ENCODE results near the gene PARN. TPM values are rescaled to one million over a fixed set of nuclear protein-coding genes. Genes with fewer than 3 reads are reported as not detected.

The PARN gene
- total RNA-seq, 1 experiment from 2014 or later, result 30.7 TPM

DNA sequence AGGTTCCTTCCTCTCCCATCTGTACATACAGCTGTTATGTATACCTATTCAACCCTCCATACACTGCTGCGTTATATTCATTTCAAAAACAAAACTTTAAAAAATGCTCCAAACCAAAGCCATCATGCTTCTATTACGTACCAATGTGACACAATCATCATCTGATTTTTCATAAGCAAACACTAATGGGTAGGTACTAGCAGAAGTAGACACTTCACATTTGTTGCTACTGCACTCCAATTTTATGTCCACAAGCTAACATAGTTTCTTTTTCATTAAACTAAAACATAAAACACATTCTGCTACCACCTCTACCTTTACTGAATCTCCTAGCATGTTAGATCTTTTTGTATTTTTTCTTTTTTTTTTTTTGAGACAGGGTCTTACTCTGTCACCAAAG, 57.5 kb downstream of the PARN start:
- no TSS peak for BruUV-seq (replicated peaks)
- ChIA-PET POLR2A (no interaction called here), CTCF (no interaction called here)
- Mint-ChIP-seq H3K27me3 (ENCODE audit: insufficient read depth, unreplicated experiment) (no peaks in the 10 kb centered on the region), H3K27ac (ENCODE audit: unreplicated experiment) (no peak overlapping the region), H3K4me1 (ENCODE audit: low read depth, unreplicated experiment) (no peaks in the 10 kb centered on the region), H3K36me3 (ENCODE audit: insufficient read depth, unreplicated experiment) (peaks cover 37% of the 10 kb centered on the region), H3K4me3 (ENCODE audit: unreplicated experiment) (no peak overlapping the region), H3K9me3 (ENCODE audit: unreplicated experiment) (no peaks in the 10 kb centered on the region)
- no peaks in the 10 kb centered on the region; the same call in 1 of the 2 replicates for H3K9me3 ChIP-seq
- no peak overlapping the region for H3K4me3 ChIP-seq (ENCODE audit: low read depth, low read length)
- H3K27me3 ChIP-seq (replicated peaks; ENCODE audit: control insufficient read depth, insufficient read depth, low read length), result no peaks in the 10 kb centered on the region
- intact Hi-C loops (cut with micrococcal nuclease; ENCODE audit: unreplicated experiment), result no loop called here
- 0 out of 2 replicates have a peak, but pooled peaks cover 3% of the 10 kb centered on the region for H3K4me1 ChIP-seq
- no peak for DNase-seq
- 0 out of 2 replicates have a peak, but pooled peaks cover 1% of the 10 kb centered on the region for H3K36me3 ChIP-seq (ENCODE audit: control insufficient read depth, insufficient read depth, low read length)
- TF ChIP-seq, protein P1, sequence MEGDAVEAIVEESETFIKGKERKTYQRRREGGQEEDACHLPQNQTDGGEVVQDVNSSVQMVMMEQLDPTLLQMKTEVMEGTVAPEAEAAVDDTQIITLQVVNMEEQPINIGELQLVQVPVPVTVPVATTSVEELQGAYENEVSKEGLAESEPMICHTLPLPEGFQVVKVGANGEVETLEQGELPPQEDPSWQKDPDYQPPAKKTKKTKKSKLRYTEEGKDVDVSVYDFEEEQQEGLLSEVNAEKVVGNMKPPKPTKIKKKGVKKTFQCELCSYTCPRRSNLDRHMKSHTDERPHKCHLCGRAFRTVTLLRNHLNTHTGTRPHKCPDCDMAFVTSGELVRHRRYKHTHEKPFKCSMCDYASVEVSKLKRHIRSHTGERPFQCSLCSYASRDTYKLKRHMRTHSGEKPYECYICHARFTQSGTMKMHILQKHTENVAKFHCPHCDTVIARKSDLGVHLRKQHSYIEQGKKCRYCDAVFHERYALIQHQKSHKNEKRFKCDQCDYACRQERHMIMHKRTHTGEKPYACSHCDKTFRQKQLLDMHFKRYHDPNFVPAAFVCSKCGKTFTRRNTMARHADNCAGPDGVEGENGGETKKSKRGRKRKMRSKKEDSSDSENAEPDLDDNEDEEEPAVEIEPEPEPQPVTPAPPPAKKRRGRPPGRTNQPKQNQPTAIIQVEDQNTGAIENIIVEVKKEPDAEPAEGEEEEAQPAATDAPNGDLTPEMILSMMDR (IDR thresholded peaks at IDR 0.05; ENCODE audit: insufficient read depth in 1 of 2, low read depth in 1 of 2, low read length in 1 of 2, severe bottlenecking in 1 of 2, unreplicated experiment in 1 of 2), result no peak

- no peak for DNase-seq
- intact Hi-C loops (cut with micrococcal nuclease; ENCODE audit: unreplicated experiment), result no loop called here
- POLR2A ChIA-PET, result interaction anchor here (0.6 kb wide), 1 partner anchor 102 kb away, joined by 3 read pairs; no protein-coding TSS in a partner anchor
- peaks cover 13% of the 10 kb centered on the region for H3K4me1 Mint-ChIP-seq (ENCODE audit: low read depth, unreplicated experiment)
- H3K27me3 ChIP-seq (replicated peaks; ENCODE audit: control insufficient read depth, insufficient read depth, low read length), result no peaks in the 10 kb centered on the region
- TF ChIP-seq, protein P1 (IDR thresholded peaks at IDR 0.05; ENCODE audit: insufficient read depth in 1 of 2, low read depth in 1 of 2, low read length in 1 of 2, severe bottlenecking in 1 of 2, unreplicated experiment in 1 of 2), result no peak
- H3K36me3 ChIP-seq (ENCODE audit: control insufficient read depth, insufficient read depth, low read length), result peaks cover 2% of the 10 kb centered on the region; the same call in 1 of the 2 replicates
- H3K4me3 Mint-ChIP-seq (ENCODE audit: unreplicated experiment), result no peak overlapping the region
- H3K27me3 Mint-ChIP-seq (ENCODE audit: insufficient read depth, unreplicated experiment), result no peaks in the 10 kb centered on the region
- H3K9me3 ChIP-seq, result no peaks in the 10 kb centered on the region; the same call in 1 of the 2 replicates
- peaks cover 21% of the 10 kb centered on the region for H3K36me3 Mint-ChIP-seq (ENCODE audit: insufficient read depth, unreplicated experiment)
- H3K4me1 ChIP-seq, result peaks cover 11% of the 10 kb centered on the region
- no TSS peak for BruUV-seq (replicated peaks)
- CTCF ChIA-PET, result interaction anchor here (0.6 to 0.7 kb wide), 2 partner anchors 13 to 83 kb away, joined by 3 read pairs; no protein-coding TSS in a partner anchor
- H3K9me3 Mint-ChIP-seq (ENCODE audit: unreplicated experiment), result no peaks in the 10 kb centered on the region
- H3K27ac Mint-ChIP-seq (ENCODE audit: unreplicated experiment), result no peak overlapping the region
- H3K4me3 ChIP-seq (ENCODE audit: low read depth, low read length), result no peak overlapping the region
Observed at GRCh38 chr16:14569213-14569612, 60.8 kb downstream of the PARN start.

DNA sequence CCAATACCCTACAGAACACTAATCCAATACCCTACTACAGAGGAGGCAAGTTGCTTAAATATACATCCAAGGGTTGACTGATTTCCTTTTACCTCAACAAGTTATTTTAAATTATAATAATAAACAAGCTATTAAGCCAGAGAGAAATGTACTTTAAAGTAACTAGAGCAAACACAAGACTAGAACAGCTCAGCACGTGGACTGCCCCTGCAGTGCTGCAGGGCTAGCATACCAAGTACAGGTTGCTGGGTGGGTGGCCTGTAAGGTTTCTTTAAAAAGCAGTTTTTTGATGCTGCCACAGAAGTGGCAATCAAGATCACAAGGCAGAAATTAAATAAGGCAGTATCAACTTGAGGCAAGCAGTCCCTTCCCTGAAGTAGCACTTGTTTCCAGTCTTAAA, 63.5 kb downstream of the PARN start:
- no peak overlapping the region for H3K4me3 Mint-ChIP-seq (ENCODE audit: unreplicated experiment)
- H3K36me3 Mint-ChIP-seq (ENCODE audit: insufficient read depth, unreplicated experiment), result peaks cover 9% of the 10 kb centered on the region
- Histone ChIP-seq H3K36me3 (ENCODE audit: control insufficient read depth, insufficient read depth, low read length) (peaks cover 2% of the 10 kb centered on the region; the same call in 1 of the 2 replicates), H3K9me3 (no peaks in the 10 kb centered on the region), H3K4me3 (ENCODE audit: low read depth, low read length) (no peak overlapping the region), H3K27me3 (replicated peaks; ENCODE audit: control insufficient read depth, insufficient read depth, low read length) (no peaks in the 10 kb centered on the region), H3K4me1 (peaks cover 33% of the 10 kb centered on the region)
- no peak overlapping the region for H3K27ac Mint-ChIP-seq (ENCODE audit: unreplicated experiment)
- intact Hi-C loops (cut with micrococcal nuclease; ENCODE audit: unreplicated experiment), result no loop called here
- TF ChIP-seq, protein P1 (IDR thresholded peaks at IDR 0.05; ENCODE audit: insufficient read depth in 1 of 2, low read depth in 1 of 2, low read length in 1 of 2, severe bottlenecking in 1 of 2, unreplicated experiment in 1 of 2), result no peak
- DNase-seq, result no peak
- ChIA-PET CTCF (no interaction called here), POLR2A (no interaction called here)
- H3K27me3 Mint-ChIP-seq (ENCODE audit: insufficient read depth, unreplicated experiment), result no peaks in the 10 kb centered on the region
- no TSS peak for BruUV-seq (replicated peaks)
- H3K4me1 Mint-ChIP-seq (ENCODE audit: low read depth, unreplicated experiment), result peaks cover 28% of the 10 kb centered on the region
- no peaks in the 10 kb centered on the region for H3K9me3 Mint-ChIP-seq (ENCODE audit: unreplicated experiment)

All from Caco-2 (cell line).